DOHH2 (cell line): ENCODE results near the gene TOX3.

Experiments used
- EZH2phosphoT487 ChIP-seq: fragments of 200-600 bp; sonication (generic); IDR thresholded peaks from 2 replicates; pipeline ENCODE4 v1.6.1; 2017; ENCODE audit warnings: borderline replicate concordance, mild to moderate bottlenecking, antibody characterized with exemption, low read length, moderate library complexity, mixed read lengths
- TF ChIP-seq, protein P1 (sequence below): fragments of 200-600 bp; sonication (generic); IDR thresholded peaks from one replicate; pipeline ENCODE4 v1.5.1; 2014; ENCODE audit warnings: antibody characterized with exemption, mild to moderate bottlenecking, low read depth, low read length; ENCODE audit not compliant: poor library complexity, severe bottlenecking

DNA sequence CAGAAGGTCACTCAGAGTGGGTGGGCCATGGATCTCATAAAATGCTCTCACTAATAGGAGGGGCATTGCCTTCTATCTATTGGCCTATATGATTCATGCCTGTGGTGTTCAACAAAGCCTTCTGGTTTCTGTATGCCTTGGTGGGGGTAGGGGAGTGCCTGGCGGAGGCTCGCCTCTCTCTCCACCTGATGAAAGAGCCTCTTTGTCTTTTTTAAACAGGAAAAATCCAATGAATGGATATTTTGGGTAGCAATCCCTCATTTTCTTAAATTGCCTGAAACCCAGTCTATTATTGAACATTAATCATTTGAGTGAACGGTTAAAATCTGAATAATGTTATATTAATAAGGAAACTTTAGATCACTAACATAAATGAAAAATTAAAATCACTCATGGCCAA, 90.6 kb downstream of the TOX3 start:
- TF ChIP-seq, protein P1, sequence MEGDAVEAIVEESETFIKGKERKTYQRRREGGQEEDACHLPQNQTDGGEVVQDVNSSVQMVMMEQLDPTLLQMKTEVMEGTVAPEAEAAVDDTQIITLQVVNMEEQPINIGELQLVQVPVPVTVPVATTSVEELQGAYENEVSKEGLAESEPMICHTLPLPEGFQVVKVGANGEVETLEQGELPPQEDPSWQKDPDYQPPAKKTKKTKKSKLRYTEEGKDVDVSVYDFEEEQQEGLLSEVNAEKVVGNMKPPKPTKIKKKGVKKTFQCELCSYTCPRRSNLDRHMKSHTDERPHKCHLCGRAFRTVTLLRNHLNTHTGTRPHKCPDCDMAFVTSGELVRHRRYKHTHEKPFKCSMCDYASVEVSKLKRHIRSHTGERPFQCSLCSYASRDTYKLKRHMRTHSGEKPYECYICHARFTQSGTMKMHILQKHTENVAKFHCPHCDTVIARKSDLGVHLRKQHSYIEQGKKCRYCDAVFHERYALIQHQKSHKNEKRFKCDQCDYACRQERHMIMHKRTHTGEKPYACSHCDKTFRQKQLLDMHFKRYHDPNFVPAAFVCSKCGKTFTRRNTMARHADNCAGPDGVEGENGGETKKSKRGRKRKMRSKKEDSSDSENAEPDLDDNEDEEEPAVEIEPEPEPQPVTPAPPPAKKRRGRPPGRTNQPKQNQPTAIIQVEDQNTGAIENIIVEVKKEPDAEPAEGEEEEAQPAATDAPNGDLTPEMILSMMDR = no peak
- TF ChIP-seq EZH2phosphoT487 = no peak
